ENCODE measurements around the gene DLGAP1.

The DLGAP1 gene

DNA sequence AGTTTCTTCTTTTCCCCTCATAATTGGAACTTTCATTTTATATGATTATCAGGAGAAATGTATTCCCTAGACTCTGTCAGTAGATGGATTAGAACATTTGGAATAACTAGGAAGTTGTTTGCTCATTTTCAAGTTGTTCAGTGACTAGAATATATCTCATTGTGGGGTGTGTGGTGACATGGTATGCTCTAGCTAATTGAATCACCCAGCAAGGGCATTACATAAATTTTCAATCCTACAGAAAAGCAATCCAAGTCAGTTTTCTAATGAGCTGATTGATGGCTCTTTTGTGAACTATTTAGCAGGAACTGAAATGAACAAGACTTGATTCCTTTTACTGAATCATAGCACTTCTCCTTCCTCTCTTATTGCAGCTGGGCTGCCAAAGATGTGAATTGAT, 543.7 kb downstream of the DLGAP1 start:
- H2BK15ac ChIP-seq (ENCODE audit: low read length), result no peak overlapping the region
- no peak overlapping the region for H3K9ac ChIP-seq (ENCODE audit: low read depth, low read length, poor library complexity)
- H3K4me2 ChIP-seq (ENCODE audit: insufficient read depth, low read length, poor library complexity, severe bottlenecking), result no peak overlapping the region
- H3K27me3 ChIP-seq (ENCODE audit: control insufficient read depth in 3 of 3, insufficient read depth in 3 of 3, low read depth in 1 of 3, low read length in 3 of 3), result no peaks in the 10 kb centered on the region
- H3K4ac ChIP-seq (ENCODE audit: low read length), result no peak overlapping the region
- no peak overlapping the region for H2AK5ac ChIP-seq (ENCODE audit: low read depth, low read length)
- no peak overlapping the region for H4K91ac ChIP-seq (ENCODE audit: low read depth, low read length, poor library complexity)
- H4K8ac ChIP-seq (ENCODE audit: low read depth, low read length), result no peak overlapping the region
- DNase-seq (ENCODE audit: low spot score), result no peak
- H3K23ac ChIP-seq (ENCODE audit: low read depth, low read length, poor library complexity), result no peak overlapping the region
- H2BK12ac ChIP-seq (ENCODE audit: low read length), result no peak overlapping the region
- H3K27ac ChIP-seq (replicated peaks; ENCODE audit: low read length), result no peak overlapping the region
- H3K14ac ChIP-seq (ENCODE audit: low read length), result no peak overlapping the region
- no peak overlapping the region for H3K18ac ChIP-seq (ENCODE audit: low read length)
- no peaks in the 10 kb centered on the region for H3K36me3 ChIP-seq (replicated peaks in 1 of 2; ENCODE audit: control insufficient read depth in 2 of 2, insufficient read depth in 2 of 2, low read length in 2 of 2)
- no peak overlapping the region for H2AFZ ChIP-seq (ENCODE audit: low read length)
- H3K79me1 ChIP-seq (ENCODE audit: low read depth, low read length), result no peaks in the 10 kb centered on the region
- H3K9me3 ChIP-seq (replicated peaks in 1 of 2; ENCODE audit: control insufficient read depth in 2 of 2, insufficient read depth in 1 of 2, low read depth in 1 of 2, low read length in 2 of 2), result no peaks in the 10 kb centered on the region
- H2BK5ac ChIP-seq (ENCODE audit: low read length), result no peak overlapping the region
- H3K4me3 ChIP-seq (ENCODE audit: low read length in 2 of 2), result no peak overlapping the region
- H3K4me1 ChIP-seq (ENCODE audit: control insufficient read depth in 2 of 2, insufficient read depth in 1 of 2, low read depth in 1 of 2, low read length in 2 of 2), result no peaks in the 10 kb centered on the region
- H2BK120ac ChIP-seq (ENCODE audit: low read depth, low read length), result no peak overlapping the region

DNA sequence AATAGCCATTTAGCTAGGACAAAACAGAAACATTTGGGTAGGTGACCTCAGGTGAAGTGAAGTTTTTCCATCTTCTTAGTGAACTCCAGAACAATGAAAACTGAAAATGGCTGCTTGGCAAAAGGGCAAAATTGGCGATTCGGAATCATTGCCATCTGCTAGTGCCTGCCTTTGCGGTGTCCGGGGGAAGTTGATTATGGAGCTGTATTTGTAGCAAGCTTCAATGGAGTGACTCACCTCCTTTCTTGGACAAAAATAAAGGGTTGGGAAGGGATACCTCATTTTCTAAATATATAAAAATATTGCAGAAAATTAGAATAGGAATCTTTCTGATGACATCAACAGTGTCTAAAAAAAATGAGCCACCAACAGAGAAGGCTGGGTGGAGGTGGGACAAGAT, 544.6 kb downstream of the DLGAP1 start:
- no peak overlapping the region for H2AK5ac ChIP-seq (ENCODE audit: low read depth, low read length)
- H2BK5ac ChIP-seq (ENCODE audit: low read length), result no peak overlapping the region
- H3K9ac ChIP-seq (ENCODE audit: low read depth, low read length, poor library complexity), result no peak overlapping the region
- no peak overlapping the region for H2BK120ac ChIP-seq (ENCODE audit: low read depth, low read length)
- H4K8ac ChIP-seq (ENCODE audit: low read depth, low read length), result no peak overlapping the region
- H3K4me3 ChIP-seq (ENCODE audit: low read length in 2 of 2), result no peak overlapping the region
- no peak overlapping the region for H3K4me2 ChIP-seq (ENCODE audit: insufficient read depth, low read length, poor library complexity, severe bottlenecking)
- H3K27ac ChIP-seq (replicated peaks; ENCODE audit: low read length), result no peak overlapping the region
- no peaks in the 10 kb centered on the region for H3K27me3 ChIP-seq (ENCODE audit: control insufficient read depth in 3 of 3, insufficient read depth in 3 of 3, low read depth in 1 of 3, low read length in 3 of 3)
- H3K4me1 ChIP-seq (ENCODE audit: control insufficient read depth in 2 of 2, insufficient read depth in 1 of 2, low read depth in 1 of 2, low read length in 2 of 2), result no peaks in the 10 kb centered on the region
- no peak overlapping the region for H4K91ac ChIP-seq (ENCODE audit: low read depth, low read length, poor library complexity)
- no peaks in the 10 kb centered on the region for H3K9me3 ChIP-seq (replicated peaks in 1 of 2; ENCODE audit: control insufficient read depth in 2 of 2, insufficient read depth in 1 of 2, low read depth in 1 of 2, low read length in 2 of 2)
- DNase-seq (ENCODE audit: low spot score), result no peak
- no peak overlapping the region for H3K14ac ChIP-seq (ENCODE audit: low read length)
- no peak overlapping the region for H3K23ac ChIP-seq (ENCODE audit: low read depth, low read length, poor library complexity)
- no peak overlapping the region for H2AFZ ChIP-seq (ENCODE audit: low read length)
- no peak overlapping the region for H2BK15ac ChIP-seq (ENCODE audit: low read length)
- no peak overlapping the region for H3K4ac ChIP-seq (ENCODE audit: low read length)
- no peaks in the 10 kb centered on the region for H3K79me1 ChIP-seq (ENCODE audit: low read depth, low read length)
- H3K18ac ChIP-seq (ENCODE audit: low read length), result no peak overlapping the region
- H2BK12ac ChIP-seq (ENCODE audit: low read length), result no peak overlapping the region
- no peaks in the 10 kb centered on the region for H3K36me3 ChIP-seq (replicated peaks in 1 of 2; ENCODE audit: control insufficient read depth in 2 of 2, insufficient read depth in 2 of 2, low read length in 2 of 2)
- WGBS, 2 donors (ENCODE audit: extremely low coverage in 2 of 2, insufficient read length in 2 of 2, insufficient replicate concordance in 1 of 2), result no CpG with 5 or more reads among the region's 4 CpGs

DNA sequence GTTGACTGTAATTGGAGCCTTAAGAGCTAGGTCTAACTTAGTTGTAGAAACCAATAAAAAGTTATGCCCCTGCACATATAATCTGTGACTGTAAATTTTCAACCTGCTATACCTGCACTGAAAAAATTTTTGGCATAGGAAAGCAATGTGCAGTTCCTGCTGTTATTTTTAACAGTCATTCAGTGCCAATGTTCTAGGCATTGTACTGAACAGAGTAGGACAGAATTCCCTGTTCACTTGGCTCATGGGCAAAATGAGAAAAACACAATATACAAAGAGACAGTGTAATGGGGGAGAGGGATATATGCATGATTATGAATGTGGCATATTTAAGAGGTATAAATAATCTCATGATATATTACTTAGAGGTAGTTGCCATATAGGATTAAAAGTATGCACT, 547.2 kb downstream of the DLGAP1 start:
- no peak overlapping the region for H2BK15ac ChIP-seq (ENCODE audit: low read length)
- H3K9ac ChIP-seq (ENCODE audit: low read depth, low read length, poor library complexity), result no peak overlapping the region
- no peaks in the 10 kb centered on the region for H3K4me1 ChIP-seq (ENCODE audit: control insufficient read depth in 2 of 2, insufficient read depth in 1 of 2, low read depth in 1 of 2, low read length in 2 of 2)
- H4K8ac ChIP-seq (ENCODE audit: low read depth, low read length), result no peak overlapping the region
- no peak overlapping the region for H2BK12ac ChIP-seq (ENCODE audit: low read length)
- H3K4me2 ChIP-seq (ENCODE audit: insufficient read depth, low read length, poor library complexity, severe bottlenecking), result no peak overlapping the region
- H3K4ac ChIP-seq (ENCODE audit: low read length), result no peak overlapping the region
- H3K14ac ChIP-seq (ENCODE audit: low read length), result no peak overlapping the region
- no peak overlapping the region for H2BK5ac ChIP-seq (ENCODE audit: low read length)
- H3K27ac ChIP-seq (replicated peaks; ENCODE audit: low read length), result no peak overlapping the region
- H3K36me3 ChIP-seq (replicated peaks in 1 of 2; ENCODE audit: control insufficient read depth in 2 of 2, insufficient read depth in 2 of 2, low read length in 2 of 2), result no peaks in the 10 kb centered on the region
- no peak overlapping the region for H3K18ac ChIP-seq (ENCODE audit: low read length)
- H4K91ac ChIP-seq (ENCODE audit: low read depth, low read length, poor library complexity), result no peak overlapping the region
- no peak overlapping the region for H3K23ac ChIP-seq (ENCODE audit: low read depth, low read length, poor library complexity)
- no peaks in the 10 kb centered on the region for H3K27me3 ChIP-seq (ENCODE audit: control insufficient read depth in 3 of 3, insufficient read depth in 3 of 3, low read depth in 1 of 3, low read length in 3 of 3)
- H2AFZ ChIP-seq (ENCODE audit: low read length), result no peak overlapping the region
- no peak overlapping the region for H3K4me3 ChIP-seq (ENCODE audit: low read length in 2 of 2)
- H2BK120ac ChIP-seq (ENCODE audit: low read depth, low read length), result no peak overlapping the region
- H3K9me3 ChIP-seq (replicated peaks in 1 of 2; ENCODE audit: control insufficient read depth in 2 of 2, insufficient read depth in 1 of 2, low read depth in 1 of 2, low read length in 2 of 2), result no peaks in the 10 kb centered on the region
- H2AK5ac ChIP-seq (ENCODE audit: low read depth, low read length), result no peak overlapping the region
- H3K79me1 ChIP-seq (ENCODE audit: low read depth, low read length), result no peaks in the 10 kb centered on the region
- DNase-seq (ENCODE audit: low spot score), result no peak

DNA sequence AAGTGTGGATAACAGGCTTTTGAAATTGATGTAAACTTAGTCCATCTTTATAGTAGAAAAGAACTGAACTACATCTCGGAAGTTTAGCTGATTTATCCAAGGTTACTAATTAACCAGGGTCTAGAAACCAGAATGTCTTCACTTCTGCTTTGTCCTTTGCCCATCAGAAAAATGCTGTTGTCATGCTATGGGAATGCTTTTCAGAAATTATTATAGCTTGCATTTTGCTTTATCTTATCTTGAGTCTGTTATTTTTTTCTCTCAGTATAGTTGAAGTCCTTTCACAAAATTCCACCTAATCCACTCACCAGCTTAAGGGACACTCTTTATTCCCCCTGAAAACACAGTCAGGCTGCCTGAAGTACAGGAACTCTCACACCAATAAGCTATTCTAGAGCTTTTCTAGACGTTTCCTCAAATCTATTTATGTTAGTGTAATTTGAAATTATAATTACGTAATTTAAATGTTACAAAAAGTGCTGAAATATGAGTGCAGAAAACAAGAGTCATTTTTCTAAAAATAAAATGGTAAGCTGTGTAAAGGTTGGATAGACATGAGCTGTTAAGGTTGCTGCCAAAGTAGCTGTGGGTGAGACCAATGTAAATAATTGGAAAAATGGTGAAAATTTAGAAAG, 548.9 kb downstream of the DLGAP1 start:
- H2AFZ ChIP-seq (ENCODE audit: low read length), result no peak overlapping the region
- no peak overlapping the region for H2AK5ac ChIP-seq (ENCODE audit: low read depth, low read length)
- no peaks in the 10 kb centered on the region for H3K36me3 ChIP-seq (replicated peaks in 1 of 2; ENCODE audit: control insufficient read depth in 2 of 2, insufficient read depth in 2 of 2, low read length in 2 of 2)
- H3K4me3 ChIP-seq (ENCODE audit: low read length in 2 of 2), result no peak overlapping the region
- H3K23ac ChIP-seq (ENCODE audit: low read depth, low read length, poor library complexity), result no peak overlapping the region
- no peaks in the 10 kb centered on the region for H3K79me1 ChIP-seq (ENCODE audit: low read depth, low read length)
- H3K4me1 ChIP-seq (ENCODE audit: control insufficient read depth in 2 of 2, insufficient read depth in 1 of 2, low read depth in 1 of 2, low read length in 2 of 2), result no peaks in the 10 kb centered on the region
- no peaks in the 10 kb centered on the region for H3K27me3 ChIP-seq (ENCODE audit: control insufficient read depth in 3 of 3, insufficient read depth in 3 of 3, low read depth in 1 of 3, low read length in 3 of 3)
- H2BK120ac ChIP-seq (ENCODE audit: low read depth, low read length), result no peak overlapping the region
- H3K4ac ChIP-seq (ENCODE audit: low read length), result no peak overlapping the region
- H3K4me2 ChIP-seq (ENCODE audit: insufficient read depth, low read length, poor library complexity, severe bottlenecking), result no peak overlapping the region
- H4K91ac ChIP-seq (ENCODE audit: low read depth, low read length, poor library complexity), result no peak overlapping the region
- DNase-seq (ENCODE audit: low spot score), result no peak
- WGBS, 2 donors (ENCODE audit: extremely low coverage in 2 of 2, insufficient read length in 2 of 2, insufficient replicate concordance in 1 of 2), result 100% methylated on average over 1 of the region's 3 CpGs
- no peak overlapping the region for H3K27ac ChIP-seq (replicated peaks; ENCODE audit: low read length)
- no peak overlapping the region for H2BK12ac ChIP-seq (ENCODE audit: low read length)
- no peak overlapping the region for H4K8ac ChIP-seq (ENCODE audit: low read depth, low read length)
- H3K9me3 ChIP-seq (replicated peaks in 1 of 2; ENCODE audit: control insufficient read depth in 2 of 2, insufficient read depth in 1 of 2, low read depth in 1 of 2, low read length in 2 of 2), result no peaks in the 10 kb centered on the region
- no peak overlapping the region for H3K9ac ChIP-seq (ENCODE audit: low read depth, low read length, poor library complexity)
- H2BK5ac ChIP-seq (ENCODE audit: low read length), result no peak overlapping the region
- H3K14ac ChIP-seq (ENCODE audit: low read length), result no peak overlapping the region
- H3K18ac ChIP-seq (ENCODE audit: low read length), result no peak overlapping the region
- no peak overlapping the region for H2BK15ac ChIP-seq (ENCODE audit: low read length)

Data from neuronal stem cell (in vitro differentiated cells).